ENCODE results near the gene C20orf144.

- TF ChIP-seq CTCF (conservative IDR thresholded peaks at IDR 0.05; ENCODE audit: low read depth, low read length) = no peak
- no peak for TF ChIP-seq EZH2phosphoT487 (IDR thresholded peaks at IDR 0.05; ENCODE audit: borderline replicate concordance, low read length)
- TF ChIP-seq EZH2 (IDR thresholded peaks at IDR 0.05; ENCODE audit: low read length, unreplicated experiment) = no peak
Observed at GRCh38 chr20:33697129-33697528, 35.0 kb downstream of the C20orf144 start.

Data from PC-3 (cell line).